OCI-LY7 (cell line): ENCODE measurements around the gene KLHDC10. TPM values are rescaled to one million over a fixed set of nuclear protein-coding genes. Genes with fewer than 3 reads are reported as not detected.

Source experiments
- BruUV-seq: library from RNA; stranded (reverse); fragments of 400-500 nt; replicated peaks from 2 replicates; lab custom pipeline; 2021; lab: Mats Ljungman, UMichigan
- CTCF ChIA-PET: fragments of 300-600 bp; sonication (Branson Sonifier 250); formaldehyde crosslinking; loops from one replicate; lab custom pipeline; 2022; ENCODE audit warnings: antibody characterized with exemption; ENCODE audit not compliant: unreplicated experiment; lab: Charles Lee
- POLR2A ChIA-PET: fragments of 300-600 bp; sonication (Branson Sonifier 250); formaldehyde crosslinking; loops from one replicate; lab custom pipeline; 2022; ENCODE audit warnings: antibody characterized with exemption; lab: Charles Lee
- DNase-seq: peaks from one replicate; pipeline ENCODE4 v3.0.0-alpha.2; 2015; ENCODE audit warnings: low spot score
- H2AFZ ChIP-seq: fragments of 200-600 bp; sonication (generic), shearing (Covaris generic); 2 replicates; pipeline ENCODE4 v1.6.1; 2014; ENCODE audit warnings: mild to moderate bottlenecking, antibody characterized with exemption, low read length, moderate library complexity
- H3K27ac ChIP-seq: fragments of 200-600 bp; sonication (generic); 2 replicates; pipeline ENCODE4 v1.5.1; 2014; ENCODE audit warnings: mixed run types, low read depth, mild to moderate bottlenecking, moderate library complexity, low read length, inconsistent platforms; ENCODE audit not compliant: poor library complexity, severe bottlenecking
- H3K36me3 ChIP-seq: fragments of 200-600 bp; sonication (generic); 2 replicates; pipeline ENCODE4 v1.6.1; 2014; ENCODE audit warnings: mild to moderate bottlenecking, antibody characterized with exemption, low read length, moderate library complexity, mixed read lengths; ENCODE audit not compliant: insufficient read depth
- H3K4me1 ChIP-seq: fragments of 200-600 bp; sonication (generic); 2 replicates; pipeline ENCODE4 v1.5.1; 2014; ENCODE audit warnings: mild to moderate bottlenecking, low read length; ENCODE audit not compliant: insufficient read depth, poor library complexity, severe bottlenecking
- H3K4me2 ChIP-seq: fragments of 200-600 bp; sonication (generic); 2 replicates; pipeline ENCODE4 v1.6.1; 2014; ENCODE audit warnings: mild to moderate bottlenecking, low read length
- H3K4me3 ChIP-seq: fragments of 200-600 bp; sonication (generic); 2 replicates; pipeline ENCODE4 v1.5.1; 2014; ENCODE audit warnings: mild to moderate bottlenecking, low read depth, low read length; ENCODE audit not compliant: poor library complexity, severe bottlenecking
- H3K79me2 ChIP-seq: fragments of 200-600 bp; sonication (generic); 2 replicates; pipeline ENCODE4 v1.6.1; 2016; ENCODE audit warnings: low read depth, mild to moderate bottlenecking, low read length, moderate library complexity, mixed read lengths; ENCODE audit not compliant: insufficient read depth
- H3K9me2 ChIP-seq: fragments of 200-600 bp; sonication (generic); 2 replicates; pipeline ENCODE4 v1.6.1; 2016; ENCODE audit warnings: mild to moderate bottlenecking, low read length, mixed read lengths; ENCODE audit not compliant: insufficient read depth
- H3K9me3 ChIP-seq: fragments of 200-600 bp; sonication (generic); 2 replicates; pipeline ENCODE4 v1.6.1; 2014; ENCODE audit warnings: mild to moderate bottlenecking, mixed run types, low read length, mixed read lengths
- H4K20me1 ChIP-seq: fragments of 200-600 bp; sonication (generic); 2 replicates; pipeline ENCODE4 v1.6.1; 2014; ENCODE audit warnings: mild to moderate bottlenecking, antibody characterized with exemption, low read length, moderate library complexity, mixed read lengths; ENCODE audit not compliant: insufficient read depth
- CTCF ChIP-seq: fragments of 200-600 bp; sonication (generic); conservative IDR thresholded peaks from 2 replicates; pipeline ENCODE4 v1.5.1; 2014; ENCODE audit warnings: mild to moderate bottlenecking, antibody characterized with exemption, low read length, moderate library complexity, mixed read lengths
- EZH2phosphoT487 ChIP-seq: fragments of 200-600 bp; sonication (generic); IDR thresholded peaks from 2 replicates; pipeline ENCODE4 v1.6.1; 2018; ENCODE audit warnings: low read depth, borderline replicate concordance, mild to moderate bottlenecking, mixed run types, antibody characterized with exemption, low read length, moderate library complexity, mixed read lengths
- intact Hi-C: fragments of 100-400 bp; cut with micrococcal nuclease; formaldehyde crosslinking; loops from one replicate; pipeline ENCODE4 v1.10.0; 2022; ENCODE audit not compliant: unreplicated experiment
- total RNA-seq, 2 experiments: library from RNA; depleted of rRNA in 1 of 2; stranded (reverse); fragments of >200 nt in 1 of 2; shearing (Covaris generic) in 1 of 2; gene quantifications; 2 replicates each; pipeline ENCODE4 v1.2.3, GENCODE V29; 2014 to 2022

Gene KLHDC10
- total RNA-seq, 2 experiments from 2014 or later, result 15.9 to 21.2 TPM

DNA sequence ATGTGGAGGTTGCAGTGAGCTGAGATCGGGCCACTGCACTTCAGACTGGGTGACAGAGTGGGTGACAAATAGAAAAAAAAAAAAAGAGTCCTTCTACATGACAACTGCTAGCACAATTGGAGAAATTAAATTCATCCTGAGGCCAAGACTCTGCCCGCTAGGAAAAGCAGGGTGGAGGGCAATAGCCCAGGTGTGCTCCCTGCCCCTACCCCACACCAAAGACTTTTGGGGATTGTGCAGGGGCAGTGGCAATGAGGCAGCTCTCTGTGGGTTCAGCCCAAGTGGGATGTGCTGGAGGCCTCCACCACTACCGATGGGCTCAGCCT, 73.6 kb downstream of the KLHDC10 start:
- BruUV-seq, result no TSS peak
- H3K36me3 ChIP-seq, result no peaks in the 10 kb centered on the region
- H3K9me3 ChIP-seq, result no peaks in the 10 kb centered on the region
- H2AFZ ChIP-seq, result no peak overlapping the region
- no peak for TF ChIP-seq CTCF
- no peak for TF ChIP-seq EZH2phosphoT487
- no peak overlapping the region for H3K27ac ChIP-seq
- H3K4me3 ChIP-seq, result no peak overlapping the region
- no peak overlapping the region for H3K4me2 ChIP-seq
- H4K20me1 ChIP-seq, result no peaks in the 10 kb centered on the region
- peaks cover 6% of the 10 kb centered on the region for H3K4me1 ChIP-seq
- no peak for DNase-seq
- CTCF ChIA-PET, result interaction anchor here (0.5 kb wide), 1 partner anchor 1404 kb away, joined by 3 read pairs; no protein-coding TSS in a partner anchor
- intact Hi-C loops, result no loop called here
- H3K9me2 ChIP-seq, result no peaks in the 10 kb centered on the region
- POLR2A ChIA-PET, result interaction anchor here (0.5 to 0.6 kb wide), 2 partner anchors 46 to 490 kb away, joined by 3 to 4 read pairs; no protein-coding TSS in a partner anchor
- no peaks in the 10 kb centered on the region for H3K79me2 ChIP-seq

GRCh38 chr7:130144312-130145171, 74.2 kb downstream of the KLHDC10 start:
- Histone ChIP-seq H3K27ac (no peak overlapping the region), H3K79me2 (no peaks in the 10 kb centered on the region), H3K4me1 (peaks cover 12% of the 10 kb centered on the region), H3K4me2 (no peak overlapping the region), H4K20me1 (no peaks in the 10 kb centered on the region), H3K4me3 (no peak overlapping the region), H3K9me3 (no peaks in the 10 kb centered on the region), H3K36me3 (no peaks in the 10 kb centered on the region), H3K9me2 (no peaks in the 10 kb centered on the region), H2AFZ (no peak overlapping the region)
- CTCF ChIA-PET, result no interaction called here
- DNase-seq, result no peak
- POLR2A ChIA-PET, result interaction anchor here (0.5 to 1.2 kb wide), 2 partner anchors 8 to 47 kb away, joined by 3 read pairs; no protein-coding TSS in a partner anchor
- no TSS peak for BruUV-seq
- intact Hi-C loops, result no loop called here
- no peak for TF ChIP-seq EZH2phosphoT487
- no peak for TF ChIP-seq CTCF
